ENCODE measurements around the gene OCEL1. TPM values are rescaled to one million over a fixed set of nuclear protein-coding genes. Genes with fewer than 3 reads are reported as not detected.

OCEL1 gene
- total and polyA plus RNA-seq, 2 of the 13 experiments (the other 11 are each of a cell fraction or from before 2014, with no cell fraction given): 10.6 to 17.2 TPM

GRCh38 chr19:17243211-17243829, 17.3 kb downstream of the OCEL1 start (continued):
- no peak for TF ChIP-seq NFAT5 (CRISPR knock-in tag; IDR thresholded peaks at IDR 0.05)
- no peak for TF ChIP-seq NONO (IDR thresholded peaks at IDR 0.05)
- 0 out of 2 replicates have a peak, but pooled peaks have one; percentile 33 for TF ChIP-seq NONO (CRISPR knock-in tag; conservative IDR thresholded peaks at IDR 0.05)
- 0 out of 2 replicates have a peak, but pooled peaks have one; percentile 17 for TF ChIP-seq BCL6 (CRISPR knock-in tag; IDR thresholded peaks at IDR 0.05)
- TF ChIP-seq HNRNPUL1 (IDR thresholded peaks at IDR 0.05; ENCODE audit: low read depth, low read length): no peak
- TF ChIP-seq, protein P1, sequence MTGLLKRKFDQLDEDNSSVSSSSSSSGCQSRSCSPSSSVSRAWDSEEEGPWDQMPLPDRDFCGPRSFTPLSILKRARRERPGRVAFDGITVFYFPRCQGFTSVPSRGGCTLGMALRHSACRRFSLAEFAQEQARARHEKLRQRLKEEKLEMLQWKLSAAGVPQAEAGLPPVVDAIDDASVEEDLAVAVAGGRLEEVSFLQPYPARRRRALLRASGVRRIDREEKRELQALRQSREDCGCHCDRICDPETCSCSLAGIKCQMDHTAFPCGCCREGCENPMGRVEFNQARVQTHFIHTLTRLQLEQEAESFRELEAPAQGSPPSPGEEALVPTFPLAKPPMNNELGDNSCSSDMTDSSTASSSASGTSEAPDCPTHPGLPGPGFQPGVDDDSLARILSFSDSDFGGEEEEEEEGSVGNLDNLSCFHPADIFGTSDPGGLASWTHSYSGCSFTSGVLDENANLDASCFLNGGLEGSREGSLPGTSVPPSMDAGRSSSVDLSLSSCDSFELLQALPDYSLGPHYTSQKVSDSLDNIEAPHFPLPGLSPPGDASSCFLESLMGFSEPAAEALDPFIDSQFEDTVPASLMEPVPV (CRISPR knock-in tag; IDR thresholded peaks at IDR 0.05): 0 out of 2 replicates have a peak, but pooled peaks have one; percentile 39
- no peak for TF ChIP-seq ZNF619 (CRISPR knock-in tag; IDR thresholded peaks at IDR 0.05)
- TF ChIP-seq HNF4A (CRISPR knock-in tag; IDR thresholded peaks at IDR 0.05): peak; percentile 87
- TF ChIP-seq, protein P2, sequence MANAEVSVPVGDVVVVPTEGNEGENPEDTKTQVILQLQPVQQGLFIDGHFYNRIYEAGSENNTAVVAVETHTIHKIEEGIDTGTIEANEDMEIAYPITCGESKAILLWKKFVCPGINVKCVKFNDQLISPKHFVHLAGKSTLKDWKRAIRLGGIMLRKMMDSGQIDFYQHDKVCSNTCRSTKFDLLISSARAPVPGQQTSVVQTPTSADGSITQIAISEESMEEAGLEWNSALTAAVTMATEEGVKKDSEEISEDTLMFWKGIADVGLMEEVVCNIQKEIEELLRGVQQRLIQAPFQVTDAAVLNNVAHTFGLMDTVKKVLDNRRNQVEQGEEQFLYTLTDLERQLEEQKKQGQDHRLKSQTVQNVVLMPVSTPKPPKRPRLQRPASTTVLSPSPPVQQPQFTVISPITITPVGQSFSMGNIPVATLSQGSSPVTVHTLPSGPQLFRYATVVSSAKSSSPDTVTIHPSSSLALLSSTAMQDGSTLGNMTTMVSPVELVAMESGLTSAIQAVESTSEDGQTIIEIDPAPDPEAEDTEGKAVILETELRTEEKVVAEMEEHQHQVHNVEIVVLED (CRISPR knock-in tag; IDR thresholded peaks at IDR 0.05; ENCODE audit: borderline replicate concordance): peak; percentile 27; the same call in 1 of the 2 replicates
- peak; percentile 62; the same call in 1 of the 2 replicates for TF ChIP-seq HNF4G (IDR thresholded peaks at IDR 0.05; ENCODE audit: borderline replicate concordance, low read depth, low read length)
- peak; percentile 60; the same call in 1 of the 2 replicates for TF ChIP-seq HNF4G (CRISPR knock-in tag; IDR thresholded peaks at IDR 0.05; ENCODE audit: borderline replicate concordance, low read depth)
- TF ChIP-seq, protein P3, sequence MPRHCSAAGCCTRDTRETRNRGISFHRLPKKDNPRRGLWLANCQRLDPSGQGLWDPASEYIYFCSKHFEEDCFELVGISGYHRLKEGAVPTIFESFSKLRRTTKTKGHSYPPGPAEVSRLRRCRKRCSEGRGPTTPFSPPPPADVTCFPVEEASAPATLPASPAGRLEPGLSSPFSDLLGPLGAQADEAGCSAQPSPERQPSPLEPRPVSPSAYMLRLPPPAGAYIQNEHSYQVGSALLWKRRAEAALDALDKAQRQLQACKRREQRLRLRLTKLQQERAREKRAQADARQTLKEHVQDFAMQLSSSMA (CRISPR knock-in tag; IDR thresholded peaks at IDR 0.05): 0 out of 2 replicates have a peak, but pooled peaks have one; percentile 67

Measured in HepG2 (cell line).